Kidney (tissue), 14 donors: ENCODE results near the gene EMX1. TPM values are rescaled to one million over a fixed set of nuclear protein-coding genes. Genes with fewer than 3 reads are reported as not detected.
A peak's percentile ranks its signal among the peaks of the same experiment; 100 is the strongest.

Experiments
- DNase-seq, 5 donors: peaks; one replicate each; pipeline ENCODE4 v3.0.0-alpha.2; 2013 to 2020
- FAIRE-seq: peaks from 2 replicates; lab custom pipeline; 2012; peaks lifted over from hg19 to GRCh38; lab: Jason Lieb, UNC
- H3K27ac ChIP-seq, 2 donors: one replicate each; pipeline ENCODE4 v1.7.0; 2013; ENCODE audit warnings: low read depth in 2 of 2, low read length in 2 of 2, inconsistent platforms in 1 of 2
- H3K27me3 ChIP-seq: one replicate; pipeline ENCODE4 v1.7.1; 2013; ENCODE audit warnings: low read length, inconsistent platforms; ENCODE audit not compliant: control insufficient read depth, insufficient read depth
- H3K36me3 ChIP-seq, 3 donors: one replicate each; pipeline versions ENCODE4 v1.7.0 to v1.7.1; 2013; ENCODE audit warnings: low read length in 3 of 3, control low read depth in 1 of 3, inconsistent platforms in 1 of 3; ENCODE audit not compliant: insufficient read depth in 3 of 3, control insufficient read depth in 2 of 3
- H3K4me1 ChIP-seq, 3 donors: one replicate each; pipeline versions ENCODE4 v1.7.0 to v1.7.1; 2013; ENCODE audit warnings: low read length in 3 of 3, inconsistent platforms in 1 of 3, low read depth in 1 of 3; ENCODE audit not compliant: control insufficient read depth in 2 of 3, insufficient read depth in 2 of 3
- H3K4me3 ChIP-seq, 3 donors: one replicate each; pipeline versions ENCODE4 v1.7.0 to v1.8.1; 2013; ENCODE audit warnings: low read length in 3 of 3, control low read depth in 1 of 3, inconsistent platforms in 1 of 3
- H3K9ac ChIP-seq, 3 donors: one replicate each; pipeline versions ENCODE4 v1.7.0 to v1.7.1; 2013; ENCODE audit warnings: low read length in 3 of 3, control low read depth in 1 of 3, inconsistent platforms in 1 of 3
- H3K9me3 ChIP-seq, 3 donors: one replicate each; pipeline versions ENCODE4 v1.7.0 to v1.7.1; 2013; ENCODE audit warnings: low read length in 3 of 3, control low read depth in 1 of 3, inconsistent platforms in 1 of 3; ENCODE audit not compliant: control insufficient read depth in 2 of 3, insufficient read depth in 1 of 3
- intact Hi-C: fragments of 100-400 bp; cut with DNase I; formaldehyde crosslinking; loops from one replicate; pipeline ENCODE4 v1.11.1; 2022
- polyA plus RNA-seq: library from polyadenylated mRNA; stranded (reverse); fragments of 350-450 nt; fragmentation: Illumina TruSeq; extraction: RNeasy Lipid Tissue Mini Kit (QIAGEN cat#74804); gene quantifications from one replicate; pipeline ENCODE4 v1.2.3, GENCODE V29; 2014; ENCODE audit warnings: low read depth, low replicate concordance; ENCODE audit not compliant: insufficient read depth
- total RNA-seq: library from RNA; stranded (reverse); fragmentation: NEBNext Ultra II Directional; extraction: Animal tissue kit (Norgen Biotek cat#: 25700); gene quantifications from one replicate; pipeline ENCODE4 v1.2.1, GENCODE V29; 2021
- TF ChIP-seq, protein P1 (sequence below): IDR thresholded peaks from 3 replicates; pipeline ENCODE4 v1.5.1; 2012; ENCODE audit warnings: mild to moderate bottlenecking, moderate library complexity, borderline replicate concordance; ENCODE audit not compliant: insufficient read depth; ENCODE audit errors: extremely low read depth
- donor health status: control.
- donor health status: control.
- donor health status: control.
- donor health status: control.
- donor health status: control.
- donor health status: DM: yes; HTN: yes; CAD: no.
- donor health status: Normal renal cell carcinoma (clear cell type).

The EMX1 gene
- total and polyA plus RNA-seq, 2 donors from 2014 or later, result 19.6 to 132 TPM

- Histone ChIP-seq H3K9me3 (no peaks in the 10 kb centered on the region), H3K27me3 (peaks cover 63% of the 10 kb centered on the region), H3K4me1 (peaks cover 0 to 7% (median 3%) of the 10 kb centered on the region in 3 donors), H3K36me3 (peaks cover 0 to 16% (median 0%) of the 10 kb centered on the region in 3 donors), H3K27ac (peak overlapping the region; percentile 44 to 82), H3K4me3 (peak overlapping the region in 2 of 3 donors; percentile 35 to 39), H3K9ac (peak overlapping the region in 2 of 3 donors; percentile 37 to 51)
- TF ChIP-seq, protein P1, sequence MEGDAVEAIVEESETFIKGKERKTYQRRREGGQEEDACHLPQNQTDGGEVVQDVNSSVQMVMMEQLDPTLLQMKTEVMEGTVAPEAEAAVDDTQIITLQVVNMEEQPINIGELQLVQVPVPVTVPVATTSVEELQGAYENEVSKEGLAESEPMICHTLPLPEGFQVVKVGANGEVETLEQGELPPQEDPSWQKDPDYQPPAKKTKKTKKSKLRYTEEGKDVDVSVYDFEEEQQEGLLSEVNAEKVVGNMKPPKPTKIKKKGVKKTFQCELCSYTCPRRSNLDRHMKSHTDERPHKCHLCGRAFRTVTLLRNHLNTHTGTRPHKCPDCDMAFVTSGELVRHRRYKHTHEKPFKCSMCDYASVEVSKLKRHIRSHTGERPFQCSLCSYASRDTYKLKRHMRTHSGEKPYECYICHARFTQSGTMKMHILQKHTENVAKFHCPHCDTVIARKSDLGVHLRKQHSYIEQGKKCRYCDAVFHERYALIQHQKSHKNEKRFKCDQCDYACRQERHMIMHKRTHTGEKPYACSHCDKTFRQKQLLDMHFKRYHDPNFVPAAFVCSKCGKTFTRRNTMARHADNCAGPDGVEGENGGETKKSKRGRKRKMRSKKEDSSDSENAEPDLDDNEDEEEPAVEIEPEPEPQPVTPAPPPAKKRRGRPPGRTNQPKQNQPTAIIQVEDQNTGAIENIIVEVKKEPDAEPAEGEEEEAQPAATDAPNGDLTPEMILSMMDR, result no peak
- DNase-seq (peak in 1 of 5 donors; percentile 33), FAIRE-seq (no peak)
- intact Hi-C loops, result no loop called here
Measured at GRCh38 chr2:72925328-72925943, 8.1 kb downstream of the EMX1 start.

GRCh38 chr2:72926368-72926767 is 9.0 kb downstream of the EMX1 start:
- TF ChIP-seq, protein P1, result no peak
- peak overlapping the region in 2 of 3 donors; percentile 19 to 37 for H3K4me3 ChIP-seq
- peaks cover 56% of the 10 kb centered on the region for H3K27me3 ChIP-seq
- intact Hi-C loops, result no loop called here
- DNase-seq (no peak), FAIRE-seq (no peak)
- peaks cover 0 to 8% (median 3%) of the 10 kb centered on the region in 3 donors for H3K4me1 ChIP-seq
- peak overlapping the region in 2 of 3 donors; percentile 53 to 58 for H3K9ac ChIP-seq
- peak overlapping the region; percentile 2 to 60 for H3K27ac ChIP-seq
- peaks cover 0 to 6% (median 0%) of the 10 kb centered on the region in 3 donors for H3K36me3 ChIP-seq
- H3K9me3 ChIP-seq, result no peaks in the 10 kb centered on the region

- Histone ChIP-seq H3K4me3 (peak overlapping the region in 2 of 3 donors; percentile 19 to 37), H3K9ac (peak overlapping the region in 2 of 3 donors; percentile 50 to 58), H3K27me3 (peaks cover 50% of the 10 kb centered on the region), H3K27ac (peak overlapping the region; percentile 37 to 60), H3K4me1 (peaks cover 0 to 13% (median 3%) of the 10 kb centered on the region in 3 donors), H3K9me3 (no peaks in the 10 kb centered on the region), H3K36me3 (peaks cover 0 to 3% (median 0%) of the 10 kb centered on the region in 3 donors)
- TF ChIP-seq, protein P1, result no peak
- FAIRE-seq (no peak), DNase-seq (no peak)
- intact Hi-C loops, result no loop called here
Measured at GRCh38 chr2:72926811-72927465, 9.6 kb downstream of the EMX1 start.
